Prostate gland (tissue), 1 donor: ENCODE measurements around the gene CFAP298.

Experiments used
- POLR2A ChIP-seq: fragments of 450-650 bp; IDR thresholded peaks from one replicate; pipeline ENCODE4 v1.6.1; 2016; ENCODE audit warnings: antibody characterized with exemption, mild to moderate bottlenecking
- POLR2AphosphoS5 ChIP-seq: sonication (generic); formaldehyde crosslinking; IDR thresholded peaks from one replicate; pipeline ENCODE4 v1.6.1; 2017; ENCODE audit warnings: antibody characterized with exemption

DNA sequence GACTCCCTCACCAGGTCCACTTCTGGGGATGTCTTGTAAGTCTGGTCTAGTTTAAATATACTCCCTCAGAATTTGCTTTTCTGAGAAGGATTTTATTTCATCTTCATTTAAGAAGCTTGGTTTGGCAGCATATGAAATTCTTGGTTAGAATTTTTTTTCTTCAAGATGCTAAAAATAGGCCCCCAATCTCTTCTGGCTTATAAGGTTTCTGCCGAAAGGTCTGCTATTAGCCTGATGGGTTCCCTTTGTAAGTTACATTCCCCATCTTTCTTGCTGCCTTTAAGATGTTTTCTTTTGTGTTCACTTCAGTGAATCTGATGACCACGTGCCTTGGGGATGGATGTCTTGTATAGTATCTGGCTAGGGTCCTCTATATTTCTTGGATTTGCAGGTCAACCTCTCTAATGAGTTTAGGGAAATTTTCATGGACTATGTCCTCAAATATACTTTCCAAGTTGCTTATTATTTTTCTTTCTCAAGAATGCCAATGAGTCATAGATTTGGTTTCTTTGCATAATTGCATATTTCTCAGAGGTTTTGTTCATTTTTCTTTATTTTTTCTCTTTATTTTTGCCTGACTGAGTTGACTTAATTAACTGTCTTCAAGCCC, 46.2 kb downstream of the CFAP298 start:
- TF ChIP-seq POLR2A (no peak), POLR2AphosphoS5 (no peak)
